GM19438 (cell line): ENCODE results near the gene DLX1.

Experiments
- ATAC-seq: cut with Tn5 transposase; IDR thresholded peaks from one replicate; pipeline ENCODE4 v1.9.1; 2021; ENCODE audit warnings: low read depth; ENCODE audit not compliant: unreplicated experiment

Gene DLX1

GRCh38 chr2:172086241-172087206 is 1.2 kb downstream of the DLX1 start:
- no peak for ATAC-seq

GRCh38 chr2:172087207-172087779 is 2.0 kb downstream of the DLX1 start:
- ATAC-seq: no peak

- no peak for ATAC-seq
These were observed 2.5 kb downstream of the DLX1 start for GRCh38 chr2:172087780-172088244.

GRCh38 chr2:172088245-172089004 is 3.1 kb downstream of the DLX1 start:
- ATAC-seq: no peak

- ATAC-seq: no peak
These were observed 3.7 kb downstream of the DLX1 start for GRCh38 chr2:172089005-172089504.

GRCh38 chr2:172089633-172090032 is 4.3 kb downstream of the DLX1 start:
- ATAC-seq: no peak

GRCh38 chr2:172090044-172090961 is 5.0 kb downstream of the DLX1 start:
- ATAC-seq: no peak

- ATAC-seq: no peak
These were observed 5.8 kb downstream of the DLX1 start for GRCh38 chr2:172091000-172091641.

- no peak for ATAC-seq
These were observed 6.7 kb downstream of the DLX1 start for GRCh38 chr2:172091761-172092566.

GRCh38 chr2:172092716-172093415 is 7.6 kb downstream of the DLX1 start:
- no peak for ATAC-seq

GRCh38 chr2:172093416-172094293 is 8.3 kb downstream of the DLX1 start:
- no peak for ATAC-seq

- ATAC-seq: peak; percentile 17
These were observed 9.2 kb downstream of the DLX1 start for GRCh38 chr2:172094294-172095145.

- peak; percentile 41 for ATAC-seq
These were observed 10.0 kb downstream of the DLX1 start for GRCh38 chr2:172095146-172095904.

- ATAC-seq: no peak
These were observed 10.8 kb downstream of the DLX1 start for GRCh38 chr2:172095905-172096625.
